GM18502 (cell line): ENCODE data around the gene BFSP2.
"Not testable (repeated sequence)": the region's sequence is repeated elsewhere in the genome, so short reads cannot be mapped to it uniquely, and the experiment has no call there.

Source experiments
- ATAC-seq: cut with Tn5 transposase; IDR thresholded peaks from one replicate; pipeline ENCODE4 v1.9.1; 2021; ENCODE audit warnings: mild to moderate bottlenecking; ENCODE audit not compliant: unreplicated experiment, poor library complexity

The BFSP2 gene

DNA sequence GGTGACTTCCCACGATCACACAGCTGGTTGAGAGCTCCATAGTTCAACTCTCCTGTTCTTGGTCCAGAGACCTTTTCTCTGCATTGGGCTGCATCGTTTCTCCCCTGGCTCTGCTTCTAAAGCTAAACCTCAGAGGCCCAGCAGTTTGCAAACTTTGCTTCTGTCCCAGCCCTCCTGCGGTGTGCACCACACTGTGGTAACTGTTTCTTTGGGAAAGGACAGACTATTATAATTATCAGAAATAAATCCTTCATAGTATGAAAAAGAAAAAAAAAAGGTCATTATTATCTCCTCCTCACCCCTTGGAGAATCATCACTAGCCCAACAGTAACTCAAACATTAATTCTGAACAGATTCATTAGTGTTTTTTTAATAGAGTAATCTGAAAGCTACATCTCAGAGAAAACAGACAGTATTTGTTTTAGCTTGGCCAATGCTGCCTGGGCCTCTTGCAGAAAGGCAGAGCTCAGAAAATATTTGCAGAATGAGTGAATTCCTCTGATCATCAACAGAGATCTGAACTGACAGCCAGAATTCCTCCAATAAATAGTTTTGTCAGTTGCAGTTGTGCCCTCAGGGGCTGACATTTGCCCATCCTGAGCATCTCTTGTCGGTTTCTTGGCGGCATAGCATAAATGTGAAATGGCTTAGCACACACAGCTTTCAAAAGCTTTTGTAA lies 52.9 kb downstream of the BFSP2 start:
- no peak for ATAC-seq

DNA sequence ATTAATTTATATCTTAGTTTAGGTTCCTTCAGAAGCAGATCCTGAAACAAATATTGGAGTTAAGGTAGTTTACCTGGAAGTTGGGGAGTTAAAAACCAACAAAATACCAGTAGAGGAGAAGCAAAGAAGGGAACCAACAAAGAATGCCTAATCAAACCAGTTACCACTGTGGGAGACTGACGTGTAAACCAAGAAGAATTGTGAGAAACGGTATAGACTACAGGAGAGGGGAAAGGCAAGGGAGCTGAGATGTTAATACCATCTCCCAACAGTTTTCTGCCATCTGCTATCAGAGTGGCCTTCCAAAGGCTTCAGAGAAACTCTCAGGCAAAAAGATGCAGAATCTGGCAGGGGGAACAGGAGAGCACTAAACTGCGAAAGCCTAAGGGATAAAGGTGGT lies 53.5 kb downstream of the BFSP2 start:
- no peak for ATAC-seq

DNA sequence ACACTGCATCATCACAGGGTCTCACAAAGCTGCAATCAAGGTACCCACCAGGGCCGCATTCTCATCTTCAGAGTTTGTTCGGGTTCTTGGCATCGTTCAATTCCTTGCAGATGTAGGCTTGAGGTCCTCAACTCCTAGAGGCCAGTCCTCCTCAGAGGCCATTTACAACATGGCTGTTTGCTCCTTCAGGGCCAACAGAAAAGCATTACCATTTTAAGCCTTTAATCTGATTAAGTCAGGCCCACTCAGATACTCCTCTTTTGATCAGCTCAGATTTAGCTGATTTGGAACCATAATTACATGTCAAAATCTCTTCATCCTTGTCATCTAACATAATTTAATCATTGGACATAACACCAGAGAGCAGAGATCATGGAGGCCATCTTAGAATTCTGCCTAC lies 55.4 kb downstream of the BFSP2 start:
- ATAC-seq = no peak

DNA sequence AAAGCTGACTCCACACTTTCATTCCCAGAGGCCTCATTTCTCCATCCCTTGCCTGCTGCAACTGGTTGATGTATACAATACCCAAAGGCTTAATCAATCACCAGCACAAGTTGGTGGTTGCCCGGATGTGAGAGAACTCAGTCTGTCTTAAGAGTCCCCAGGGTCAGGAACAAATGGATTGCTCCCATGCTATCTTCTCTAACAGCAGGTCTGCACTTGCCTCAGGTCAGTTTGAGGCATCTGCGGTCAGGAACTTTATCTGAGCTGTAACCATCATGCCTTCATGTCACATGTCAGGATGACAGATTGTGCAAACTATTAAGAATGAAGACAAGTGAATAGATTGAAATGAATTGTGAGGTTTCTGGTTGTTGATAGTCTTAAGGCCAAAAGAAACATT lies 56.1 kb downstream of the BFSP2 start:
- no peak for ATAC-seq

DNA sequence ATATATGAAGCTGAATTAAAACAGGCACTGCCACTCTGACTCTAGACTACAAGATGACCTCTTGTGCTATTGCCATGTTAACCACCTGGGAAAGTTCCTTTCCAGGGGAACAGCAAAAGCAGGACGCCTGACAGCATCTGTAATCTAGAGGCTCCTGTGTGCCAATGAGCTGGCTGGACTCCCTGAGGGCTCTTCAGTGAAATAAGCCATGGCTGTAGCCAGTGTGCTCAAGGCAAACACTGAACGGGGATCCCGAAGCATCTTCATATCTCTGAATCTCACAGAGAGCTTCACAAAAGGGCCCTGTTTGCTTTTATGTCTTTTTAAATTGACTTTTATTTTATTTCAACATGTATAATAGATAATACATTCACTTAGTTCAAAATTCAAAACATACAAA lies 57.2 kb downstream of the BFSP2 start:
- ATAC-seq = no peak

DNA sequence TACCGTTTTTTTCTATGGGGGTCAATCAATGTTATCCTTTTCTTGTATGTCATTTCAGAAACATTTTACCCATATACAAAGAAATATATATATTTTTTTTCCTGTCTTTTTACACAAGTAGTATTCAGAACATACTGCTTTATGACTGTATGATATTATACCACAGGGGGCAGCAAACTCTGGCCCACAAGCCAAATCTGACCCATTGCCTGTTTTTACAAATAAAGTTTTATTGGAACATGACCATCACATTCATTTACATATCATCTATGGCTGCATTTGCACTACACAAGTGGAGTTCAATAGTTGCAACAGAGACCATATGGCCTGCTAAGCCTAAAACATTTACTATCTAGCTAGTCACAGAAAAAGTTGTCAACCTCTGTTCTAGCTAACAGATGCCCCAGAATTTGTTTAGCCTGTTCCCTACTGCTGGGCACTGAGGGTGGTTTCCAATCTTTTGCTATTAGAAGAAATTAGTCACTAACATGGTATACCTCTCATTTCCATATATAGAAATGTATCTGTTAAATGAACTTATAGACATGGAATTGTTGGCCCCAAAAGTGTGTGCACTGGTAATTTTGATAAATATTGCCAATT lies 57.7 kb downstream of the BFSP2 start:
- ATAC-seq = no peak

DNA sequence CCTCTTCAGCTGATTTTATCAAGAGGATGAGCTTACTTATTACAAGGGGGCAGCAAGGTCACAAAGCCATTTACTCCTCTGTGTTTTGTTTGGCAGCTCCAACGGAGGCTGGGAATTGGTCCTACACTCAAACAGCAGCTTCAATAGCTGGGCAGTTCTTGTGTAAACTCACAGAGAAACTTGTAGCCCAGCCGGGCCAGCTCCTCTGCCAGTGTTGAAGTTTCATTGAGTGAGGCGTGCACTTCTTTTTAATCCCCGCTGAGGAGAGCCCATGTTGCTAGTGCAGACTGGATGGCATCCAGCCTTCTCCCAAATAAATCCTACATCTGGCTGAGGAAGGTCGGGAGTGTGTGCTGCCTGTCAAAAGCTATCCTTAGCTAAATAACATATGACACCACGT lies 59.5 kb downstream of the BFSP2 start:
- ATAC-seq = no peak

DNA sequence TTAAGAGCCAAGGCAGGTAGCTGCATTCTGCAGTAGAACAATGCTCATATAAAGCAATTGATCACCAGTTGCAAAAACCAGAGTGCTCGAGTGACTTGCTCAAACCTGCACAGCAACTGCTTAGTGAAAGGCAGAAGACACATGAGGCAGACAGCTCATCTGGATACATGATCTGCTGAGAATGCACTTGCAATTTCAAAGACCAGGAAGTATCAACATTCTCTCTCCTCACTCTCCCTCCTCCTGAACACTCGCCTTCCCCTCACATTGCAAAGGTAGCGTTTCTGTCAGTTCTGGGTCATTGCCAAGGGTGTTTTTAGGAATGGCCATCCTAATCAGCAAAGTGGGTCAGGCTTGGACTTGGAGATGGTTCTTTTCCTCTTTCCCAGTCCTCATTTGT lies 61.0 kb downstream of the BFSP2 start:
- no peak for ATAC-seq

DNA sequence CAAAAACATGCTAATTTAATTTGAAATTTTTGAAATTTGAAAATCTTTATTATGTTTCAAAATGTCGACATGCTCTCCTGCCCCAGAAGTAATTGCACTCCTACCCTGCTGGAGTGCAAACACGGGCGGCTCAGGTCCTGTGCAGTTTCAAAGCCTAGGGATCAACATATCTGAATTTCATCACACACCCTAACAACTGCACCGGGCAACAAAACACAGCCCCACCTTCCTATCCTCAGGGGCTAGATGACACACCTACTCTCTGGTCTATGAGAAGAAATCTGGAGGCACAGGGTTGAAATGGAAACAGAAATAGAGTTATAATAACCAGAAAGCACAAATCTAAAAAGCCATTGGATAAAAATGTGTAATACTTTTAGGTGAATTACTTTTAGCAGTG lies 61.4 kb downstream of the BFSP2 start:
- ATAC-seq = no peak

DNA sequence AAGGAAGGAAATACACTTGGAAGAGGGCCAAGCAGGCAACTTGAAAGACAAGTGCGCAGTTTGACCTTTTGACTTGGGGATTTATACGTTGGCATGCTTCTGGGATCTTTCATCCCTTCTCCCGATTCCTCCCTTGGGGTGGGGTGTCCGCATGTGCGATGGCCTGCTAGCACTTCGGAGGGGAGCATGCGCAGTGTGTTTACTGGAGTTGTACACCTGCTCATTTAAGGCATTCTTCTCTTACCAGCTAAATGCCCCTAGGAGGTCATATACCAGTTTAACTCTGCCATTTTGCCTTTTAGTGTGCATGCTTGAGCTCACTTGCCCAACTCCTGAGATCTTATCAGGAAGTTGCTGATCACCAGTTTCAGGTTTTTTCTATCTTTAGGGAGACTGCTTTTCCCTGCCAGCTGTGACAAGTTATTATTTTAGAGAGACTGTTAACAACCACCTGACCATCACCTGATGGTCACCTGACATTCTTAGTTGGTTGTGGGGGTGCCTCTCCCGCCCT lies 63.5 kb downstream of the BFSP2 start:
- ATAC-seq = no peak

DNA sequence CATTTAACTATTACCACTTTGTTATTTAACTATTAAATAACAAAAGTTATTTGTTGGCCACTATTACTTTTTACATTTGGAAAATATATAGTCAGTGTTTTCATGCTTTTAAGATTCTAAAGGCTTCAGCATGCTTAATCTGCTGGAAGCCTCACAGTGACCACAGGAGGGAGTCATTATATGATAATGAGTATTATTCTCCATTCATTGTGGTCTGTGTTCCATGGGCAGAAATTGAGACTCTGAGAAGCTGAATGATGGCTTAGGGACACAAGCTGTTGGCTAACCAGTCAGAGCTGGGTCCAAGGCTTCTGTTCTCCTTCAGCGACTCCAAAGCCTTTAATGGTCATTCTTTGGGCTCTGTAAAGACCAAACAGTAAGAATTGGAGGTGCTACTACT lies 64.7 kb downstream of the BFSP2 start:
- no peak for ATAC-seq

DNA sequence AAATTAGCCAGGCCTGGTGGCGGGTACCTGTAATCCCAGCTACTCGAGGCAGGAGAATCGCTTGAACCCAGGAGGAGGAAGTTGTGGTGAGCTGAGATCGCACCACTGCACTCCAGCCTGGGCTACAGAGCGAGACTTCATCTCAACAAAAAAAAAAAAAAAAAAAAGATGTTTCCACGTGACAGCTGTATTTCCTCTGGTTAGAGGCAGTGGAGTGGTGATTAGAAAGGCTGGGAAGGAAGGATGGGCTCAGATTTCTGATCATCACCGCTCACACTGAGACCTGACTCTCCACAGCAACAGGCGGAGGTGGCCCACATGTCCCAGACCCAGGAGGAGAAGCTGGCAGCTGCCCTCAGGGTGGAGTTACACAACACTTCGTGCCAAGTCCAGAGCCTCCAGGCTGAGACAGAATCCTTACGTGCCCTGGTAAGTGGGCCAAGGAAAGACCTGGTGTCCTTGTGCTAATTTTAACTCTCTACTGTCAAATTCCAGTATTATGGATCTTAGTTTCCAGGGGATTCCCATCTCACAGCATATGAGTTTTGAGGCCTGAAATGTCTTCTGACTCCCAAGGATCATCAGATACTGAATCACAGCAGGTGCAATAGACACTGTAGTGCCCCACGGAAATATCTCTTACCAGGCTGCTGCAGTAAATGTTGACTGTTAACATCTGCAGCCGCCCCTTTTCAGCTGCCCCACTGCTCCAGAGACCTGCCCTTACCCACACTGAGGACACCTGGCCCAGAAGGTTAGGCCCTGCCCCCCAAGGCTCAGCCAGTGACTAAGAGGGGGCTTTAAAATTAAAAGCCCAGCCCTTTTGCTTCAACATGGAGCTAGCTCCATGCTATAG lies 66.9 kb downstream of the BFSP2 start:
- ATAC-seq = peak; percentile 46

DNA sequence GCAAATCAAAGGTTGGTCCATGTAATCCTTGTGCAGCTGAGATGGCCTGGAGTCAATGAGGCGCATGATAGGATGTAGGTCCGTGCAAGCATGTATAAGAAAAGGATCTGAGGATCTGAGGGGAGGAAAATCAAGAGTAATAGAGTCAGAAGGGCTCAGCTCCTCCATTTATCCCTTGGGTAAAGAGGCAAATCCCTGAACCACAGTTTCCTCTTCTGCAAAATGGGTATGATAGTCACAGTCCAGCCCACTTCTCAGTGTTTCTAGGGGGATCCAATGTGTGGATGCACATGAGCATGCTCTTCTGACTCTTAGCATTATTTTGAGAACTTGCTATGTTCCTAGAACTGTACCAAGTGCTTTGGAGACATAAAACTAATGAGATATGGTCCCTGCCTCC lies 67.9 kb downstream of the BFSP2 start:
- no peak for ATAC-seq

DNA sequence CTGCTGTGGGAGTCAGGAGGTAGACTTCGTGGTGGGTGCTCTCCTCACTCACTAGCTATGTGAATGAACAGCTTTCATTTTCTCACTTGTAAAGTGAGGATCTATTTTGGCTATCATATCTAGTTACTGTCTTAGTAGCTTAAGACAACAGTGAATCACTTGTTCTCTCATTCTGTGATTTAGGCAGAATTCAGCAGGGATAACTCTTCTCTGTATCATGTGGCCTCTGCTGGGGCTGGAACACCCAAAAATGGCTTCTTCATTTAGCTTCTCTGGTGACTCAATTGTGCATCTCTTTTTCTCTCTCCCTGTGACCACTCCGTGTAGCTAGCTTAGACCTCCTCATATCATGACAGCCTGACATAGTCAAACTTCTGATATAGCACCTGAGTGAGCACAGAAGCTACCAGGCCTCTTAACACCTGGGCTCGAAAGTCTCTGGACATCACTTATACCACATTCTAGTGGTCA lies 68.4 kb downstream of the BFSP2 start:
- ATAC-seq = no peak

DNA sequence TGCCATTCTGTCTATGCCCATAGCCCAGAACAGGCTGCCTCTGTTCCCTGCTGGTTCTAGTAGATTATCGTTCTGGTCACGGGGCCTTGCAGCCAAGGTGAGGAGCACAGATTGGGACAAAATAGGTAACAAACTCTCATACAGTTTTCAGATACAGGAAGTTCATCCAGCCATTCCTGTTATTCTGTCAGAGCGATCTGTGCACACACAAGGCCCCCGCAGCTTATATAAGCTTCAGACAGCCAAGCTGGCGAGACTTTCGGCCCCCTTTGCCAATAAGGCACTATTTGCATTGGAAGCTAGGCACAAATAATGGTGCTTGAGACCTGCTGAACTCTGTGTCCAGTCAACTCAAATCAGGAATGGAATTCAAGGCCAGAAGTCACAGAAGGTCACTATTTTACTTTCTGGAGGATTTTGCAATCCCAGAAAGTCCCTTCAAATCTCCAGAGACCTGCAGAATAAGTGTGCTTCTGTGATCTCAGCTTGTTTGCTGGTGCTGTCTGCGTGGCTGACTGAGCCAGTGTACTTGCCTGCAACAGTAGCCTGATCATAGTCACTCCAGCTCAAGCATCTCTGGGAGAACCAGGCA lies 69.4 kb downstream of the BFSP2 start:
- ATAC-seq = no peak

DNA sequence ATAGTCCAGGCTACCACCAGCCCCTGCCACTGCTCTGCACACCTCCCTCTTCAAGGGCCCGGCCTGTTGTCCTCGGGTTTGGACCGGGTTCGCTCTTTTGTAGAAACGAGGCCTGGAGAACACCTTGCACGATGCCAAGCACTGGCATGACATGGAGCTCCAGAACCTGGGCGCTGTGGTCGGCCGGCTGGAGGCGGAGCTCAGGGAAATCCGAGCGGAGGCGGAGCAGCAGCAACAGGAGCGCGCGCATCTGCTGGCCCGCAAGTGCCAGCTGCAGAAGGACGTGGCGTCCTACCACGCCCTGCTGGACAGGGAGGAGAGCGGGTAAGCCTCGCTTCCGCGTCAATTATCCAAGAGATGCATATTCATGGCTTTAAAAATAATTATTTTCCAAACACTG lies 72.4 kb downstream of the BFSP2 start:
- no peak for ATAC-seq

DNA sequence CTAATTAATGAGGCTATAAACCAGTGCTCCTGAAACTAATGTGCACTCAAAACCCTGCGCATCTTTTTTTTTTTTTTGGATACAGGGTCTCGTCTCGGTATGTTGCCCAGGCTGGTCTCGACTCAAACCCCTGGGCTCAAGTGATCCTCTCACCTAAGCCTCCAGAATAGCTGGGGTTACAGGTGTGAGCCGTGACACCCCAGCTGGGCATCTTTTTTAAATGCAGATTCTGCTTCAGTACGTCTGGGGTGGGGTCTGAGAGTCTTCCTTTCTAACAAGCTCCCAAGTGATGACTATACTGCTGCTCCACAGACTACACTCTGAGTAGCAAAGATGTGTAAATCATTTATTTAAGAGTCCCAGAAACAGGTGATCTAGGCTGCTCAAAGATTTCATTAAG lies 73.0 kb downstream of the BFSP2 start:
- ATAC-seq = no peak

DNA sequence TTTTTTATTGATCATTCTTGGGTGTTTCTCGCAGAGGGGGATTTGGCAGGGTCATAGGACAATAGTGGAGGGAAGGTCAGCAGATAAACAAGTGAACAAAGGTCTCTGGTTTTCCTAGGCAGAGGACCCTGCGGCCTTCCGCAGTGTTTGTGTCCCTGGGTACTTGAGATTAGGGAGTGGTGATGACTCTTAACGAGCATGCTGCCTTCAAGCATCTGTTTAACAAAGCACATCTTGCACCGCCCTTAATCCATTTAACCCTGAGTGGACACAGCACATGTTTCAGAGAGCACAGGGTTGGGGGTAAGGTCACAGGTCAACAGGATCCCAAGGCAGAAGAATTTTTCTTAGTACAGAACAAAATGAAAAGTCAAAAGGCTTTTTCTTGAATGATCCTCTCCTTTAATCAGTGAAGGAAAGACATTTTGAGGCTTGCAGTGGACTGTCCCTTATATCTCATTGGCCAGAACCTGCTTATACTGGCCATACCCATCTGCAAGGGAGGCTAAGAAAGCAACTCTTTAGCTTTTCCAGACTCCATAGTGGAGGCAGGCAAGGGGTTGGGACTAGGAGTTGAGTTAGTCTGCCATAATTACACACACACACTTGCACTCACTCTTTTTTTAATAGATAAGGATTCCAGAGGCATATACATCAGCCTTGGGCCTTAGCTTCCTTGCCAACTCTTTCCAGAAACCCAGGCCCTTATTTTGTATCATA lies 73.8 kb downstream of the BFSP2 start:
- ATAC-seq = not testable (repeated sequence)

DNA sequence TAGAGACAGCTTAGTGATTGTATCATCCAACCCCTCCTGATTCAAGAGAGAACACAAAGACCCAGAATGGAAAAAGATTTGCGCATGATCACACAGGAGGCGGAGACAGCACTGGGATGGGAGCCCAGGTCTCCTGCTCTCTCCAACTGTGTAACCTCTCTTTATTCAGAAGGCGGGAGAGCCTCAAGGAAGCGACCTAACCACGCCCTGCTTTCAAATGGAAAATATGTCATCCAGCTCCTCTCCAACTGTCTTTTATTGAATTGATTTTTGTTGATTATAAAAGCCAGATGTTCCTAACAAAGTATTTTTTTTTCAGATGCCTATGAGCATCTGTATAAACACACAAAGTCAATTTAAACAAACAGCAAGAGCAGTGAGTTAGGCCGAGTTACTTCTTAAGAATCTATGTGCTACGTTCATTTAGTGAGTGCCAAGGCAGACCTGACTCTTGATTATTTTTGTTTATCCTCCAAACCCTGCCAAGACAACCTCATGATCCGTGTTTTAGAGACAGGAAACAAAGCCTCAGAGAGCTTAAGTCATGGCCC lies 74.5 kb downstream of the BFSP2 start:
- ATAC-seq = no peak

DNA sequence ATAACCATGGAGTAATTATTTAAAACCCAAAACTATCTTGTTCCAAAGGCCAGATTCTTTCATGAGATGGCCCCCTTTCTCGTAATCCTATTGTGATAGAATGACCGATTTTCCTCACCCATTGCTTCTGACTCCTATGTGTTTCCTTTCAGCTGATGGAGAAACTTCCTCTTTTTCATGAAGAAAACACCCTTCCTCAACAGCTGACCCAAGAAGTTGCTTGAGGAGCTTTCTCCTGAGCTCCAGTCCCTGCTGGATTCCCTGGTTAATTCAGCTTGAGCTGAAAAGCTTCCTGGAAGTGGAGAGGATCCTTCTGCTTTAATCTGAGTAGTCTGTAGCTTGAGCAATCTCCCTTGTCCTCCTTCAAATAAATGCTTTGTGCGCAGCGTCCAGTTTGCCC lies 75.0 kb downstream of the BFSP2 start:
- no peak for ATAC-seq
